Adipocyte (in vitro differentiated cells): ENCODE data around the gene ERBB4.

Experiments used
- DNase-seq: peaks from one replicate; pipeline ENCODE4 v3.0.0-alpha.2; 2015; ENCODE audit warnings: low read depth
- H3K27me3 ChIP-seq: replicated peaks from 2 replicates; pipeline ENCODE4 v1.7.0; 2013; ENCODE audit warnings: mild to moderate bottlenecking, low read length, moderate library complexity; ENCODE audit not compliant: control insufficient read depth, insufficient read depth
- H3K36me3 ChIP-seq: 2 replicates; pipeline ENCODE4 v1.7.0; 2013; ENCODE audit warnings: low read length, mild to moderate bottlenecking, moderate library complexity; ENCODE audit not compliant: control insufficient read depth, insufficient read depth, severe bottlenecking
- H3K4me1 ChIP-seq: 2 replicates; pipeline ENCODE4 v1.7.0; 2013; ENCODE audit warnings: mild to moderate bottlenecking, low read length, moderate library complexity; ENCODE audit not compliant: control insufficient read depth, insufficient read depth
- H3K4me3 ChIP-seq: 2 replicates; pipeline ENCODE4 v1.7.0; 2013; ENCODE audit warnings: mild to moderate bottlenecking, low read length, moderate library complexity
- H3K9ac ChIP-seq: 2 replicates; pipeline ENCODE4 v1.7.0; 2013; ENCODE audit warnings: mild to moderate bottlenecking, low read length, moderate library complexity
- H3K9me3 ChIP-seq: 2 replicates; pipeline ENCODE4 v1.7.0; 2013; ENCODE audit warnings: mild to moderate bottlenecking, low read length, moderate library complexity; ENCODE audit not compliant: control insufficient read depth

ERBB4 gene

GRCh38 chr2:211455216-211455841 lies 1083.3 kb downstream of the ERBB4 start:
- H3K27me3 ChIP-seq: no peaks in the 10 kb centered on the region
- H3K9ac ChIP-seq: no peak overlapping the region
- no peaks in the 10 kb centered on the region for H3K36me3 ChIP-seq
- H3K9me3 ChIP-seq: no peaks in the 10 kb centered on the region
- no peaks in the 10 kb centered on the region for H3K4me1 ChIP-seq
- peak; percentile 81 for DNase-seq
- H3K4me3 ChIP-seq: peak overlapping the region; percentile 7

GRCh38 chr2:211454679-211455078 lies 1083.9 kb downstream of the ERBB4 start:
- Histone ChIP-seq H3K4me1 (no peaks in the 10 kb centered on the region), H3K9me3 (no peaks in the 10 kb centered on the region), H3K4me3 (peak overlapping the region; percentile 7), H3K9ac (no peak overlapping the region), H3K36me3 (no peaks in the 10 kb centered on the region), H3K27me3 (no peaks in the 10 kb centered on the region)
- no peak for DNase-seq

- H3K9me3 ChIP-seq: no peaks in the 10 kb centered on the region
- H3K9ac ChIP-seq: no peak overlapping the region
- no peaks in the 10 kb centered on the region for H3K4me1 ChIP-seq
- no peaks in the 10 kb centered on the region for H3K36me3 ChIP-seq
- H3K4me3 ChIP-seq: no peak overlapping the region
- no peak for DNase-seq
- no peaks in the 10 kb centered on the region for H3K27me3 ChIP-seq
These were observed 1085.2 kb downstream of the ERBB4 start for GRCh38 chr2:211453311-211453887.

DNA sequence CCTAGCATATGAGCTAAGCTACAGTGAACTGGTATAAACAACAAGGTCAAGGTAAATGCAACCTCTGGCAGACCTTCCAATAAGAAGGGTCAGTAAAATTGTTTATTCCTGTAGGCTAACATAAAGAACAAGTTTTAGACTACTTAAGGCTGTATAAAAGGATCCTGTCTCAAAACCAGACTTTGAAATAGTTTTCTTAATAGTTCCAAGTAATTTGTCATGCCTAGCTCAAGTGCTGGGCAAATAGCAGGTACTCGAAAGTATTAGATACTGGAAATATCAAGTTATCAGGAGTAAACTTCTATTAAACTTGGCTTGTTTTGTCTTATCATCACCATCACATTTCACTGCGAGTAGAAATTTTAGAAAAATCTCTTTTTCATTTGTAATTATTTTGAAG lies 1087.0 kb downstream of the ERBB4 start:
- Histone ChIP-seq H3K36me3 (no peaks in the 10 kb centered on the region), H3K27me3 (no peaks in the 10 kb centered on the region), H3K4me1 (no peaks in the 10 kb centered on the region), H3K9ac (no peak overlapping the region), H3K9me3 (no peaks in the 10 kb centered on the region), H3K4me3 (no peak overlapping the region)
- no peak for DNase-seq

GRCh38 chr2:211449819-211450218 lies 1088.8 kb downstream of the ERBB4 start:
- Histone ChIP-seq H3K36me3 (no peaks in the 10 kb centered on the region), H3K4me1 (no peaks in the 10 kb centered on the region), H3K9me3 (no peaks in the 10 kb centered on the region), H3K9ac (no peak overlapping the region), H3K27me3 (no peaks in the 10 kb centered on the region), H3K4me3 (no peak overlapping the region)
- no peak for DNase-seq

DNA sequence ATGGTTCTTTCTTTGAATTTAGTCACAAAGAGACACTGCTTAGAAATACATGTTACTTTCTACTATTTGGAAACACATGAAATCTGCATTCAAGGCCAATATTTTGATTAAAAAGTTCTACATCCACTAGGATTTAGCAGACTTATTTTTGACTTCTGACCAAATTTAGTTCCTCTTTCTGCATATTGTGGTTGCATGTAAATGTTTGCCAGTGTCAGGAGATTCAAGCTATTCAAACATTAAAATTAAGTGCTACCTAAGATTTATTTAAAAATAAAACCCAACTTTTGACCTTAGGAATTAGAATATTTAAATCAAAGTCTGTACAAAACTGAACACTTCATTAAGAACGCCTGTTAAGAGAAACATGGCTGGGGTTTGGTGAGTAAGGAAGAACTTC lies 1091.1 kb downstream of the ERBB4 start:
- Histone ChIP-seq H3K9me3 (no peaks in the 10 kb centered on the region), H3K9ac (no peak overlapping the region), H3K4me1 (no peaks in the 10 kb centered on the region), H3K36me3 (no peaks in the 10 kb centered on the region), H3K4me3 (no peak overlapping the region), H3K27me3 (no peaks in the 10 kb centered on the region)
- DNase-seq: no peak

DNA sequence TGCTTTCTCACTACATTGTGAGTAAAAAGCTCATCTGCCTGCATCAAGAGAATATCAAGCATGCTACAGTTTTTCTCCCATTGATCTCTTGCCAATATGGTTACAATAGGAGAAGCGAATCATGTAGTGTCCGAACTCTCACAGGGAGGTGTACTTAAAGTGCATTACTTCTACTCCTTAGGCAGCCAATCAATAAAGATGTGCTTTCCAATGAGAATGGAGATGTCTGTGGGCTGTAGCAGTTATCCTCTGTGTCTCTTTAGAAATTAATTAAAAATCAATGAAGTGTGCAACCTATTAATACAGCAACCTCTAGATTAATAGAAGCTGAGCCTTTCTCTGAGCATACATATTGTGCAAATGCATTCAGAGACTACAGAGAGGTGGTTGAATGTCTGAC lies 1098.5 kb downstream of the ERBB4 start:
- H3K9me3 ChIP-seq: no peaks in the 10 kb centered on the region
- H3K27me3 ChIP-seq: peaks cover 4% of the 10 kb centered on the region
- H3K9ac ChIP-seq: no peak overlapping the region
- DNase-seq: no peak
- H3K4me3 ChIP-seq: no peak overlapping the region
- H3K4me1 ChIP-seq: peaks cover 4% of the 10 kb centered on the region
- H3K36me3 ChIP-seq: no peaks in the 10 kb centered on the region

DNA sequence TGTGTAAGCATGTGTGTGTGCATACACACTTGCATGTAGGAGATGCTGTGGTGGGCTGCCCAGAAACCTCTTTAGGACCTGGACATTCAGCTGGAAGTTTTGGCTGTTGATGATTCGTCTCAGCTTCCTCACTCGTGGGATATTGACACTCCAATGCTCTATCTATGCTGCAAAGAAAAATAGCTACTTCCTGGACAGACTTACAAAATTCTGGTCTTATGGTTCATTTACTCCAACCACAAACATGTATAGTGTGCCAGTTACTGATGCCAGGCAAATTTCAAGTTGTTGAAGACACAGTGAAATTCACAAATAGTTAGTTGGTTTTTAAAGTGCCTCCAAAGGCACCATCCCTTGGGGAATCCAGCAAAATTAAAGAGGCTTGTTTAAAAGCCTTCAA lies 1099.6 kb downstream of the ERBB4 start:
- H3K27me3 ChIP-seq: peaks cover 4% of the 10 kb centered on the region
- peaks cover 6% of the 10 kb centered on the region for H3K4me1 ChIP-seq
- H3K36me3 ChIP-seq: no peaks in the 10 kb centered on the region
- H3K9me3 ChIP-seq: no peaks in the 10 kb centered on the region
- H3K4me3 ChIP-seq: no peak overlapping the region
- DNase-seq: peak; percentile 19
- H3K9ac ChIP-seq: no peak overlapping the region

- H3K27me3 ChIP-seq: peaks cover 4% of the 10 kb centered on the region
- H3K9me3 ChIP-seq: no peaks in the 10 kb centered on the region
- no peak overlapping the region for H3K4me3 ChIP-seq
- H3K4me1 ChIP-seq: peaks cover 6% of the 10 kb centered on the region
- H3K36me3 ChIP-seq: no peaks in the 10 kb centered on the region
- no peak overlapping the region for H3K9ac ChIP-seq
- DNase-seq: no peak
These were observed 1101.2 kb downstream of the ERBB4 start for GRCh38 chr2:211437396-211437795.

DNA sequence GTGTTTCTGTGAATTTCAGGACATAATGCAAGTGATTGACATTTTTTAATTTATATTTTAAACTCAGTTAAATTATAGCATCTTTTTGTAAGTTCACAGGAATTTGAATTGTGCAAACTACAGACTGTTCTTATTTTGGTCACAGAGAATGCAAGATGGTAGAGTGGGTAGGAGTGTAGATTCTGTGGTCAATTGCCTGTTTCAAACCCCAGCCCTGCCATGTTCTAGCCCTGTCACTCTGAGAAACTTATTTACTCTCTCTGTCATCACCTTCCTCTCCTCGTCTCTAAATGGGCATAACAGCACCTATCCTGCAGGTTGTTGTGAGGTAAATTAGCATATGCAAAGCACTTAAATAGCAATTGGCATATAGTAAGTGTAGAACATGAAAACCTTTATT lies 1102.4 kb downstream of the ERBB4 start:
- H3K4me3 ChIP-seq: no peak overlapping the region
- H3K36me3 ChIP-seq: no peaks in the 10 kb centered on the region
- H3K9me3 ChIP-seq: no peaks in the 10 kb centered on the region
- peaks cover 6% of the 10 kb centered on the region for H3K4me1 ChIP-seq
- H3K9ac ChIP-seq: no peak overlapping the region
- DNase-seq: no peak
- peaks cover 4% of the 10 kb centered on the region for H3K27me3 ChIP-seq

DNA sequence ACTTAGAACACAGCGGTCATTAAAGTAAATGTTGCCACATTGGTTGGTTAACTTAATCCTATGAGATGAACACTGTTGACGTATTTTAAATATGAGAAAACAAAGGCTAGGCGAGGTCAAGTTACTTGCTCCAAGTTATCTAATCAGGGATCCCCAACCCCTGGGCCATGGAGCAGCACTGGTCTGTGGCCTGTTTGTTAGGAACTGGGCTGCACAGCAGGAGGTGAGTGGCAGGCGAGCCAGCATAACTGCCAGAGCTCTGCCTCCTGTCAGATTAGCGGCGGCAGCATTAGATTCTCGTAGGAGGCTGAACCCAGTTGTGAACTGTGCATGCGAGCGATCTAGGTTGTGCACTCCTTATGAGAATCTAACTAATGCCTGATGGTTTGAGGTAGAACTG lies 1103.3 kb downstream of the ERBB4 start:
- Histone ChIP-seq H3K9me3 (no peaks in the 10 kb centered on the region), H3K36me3 (no peaks in the 10 kb centered on the region), H3K9ac (no peak overlapping the region), H3K4me1 (peaks cover 6% of the 10 kb centered on the region), H3K4me3 (no peak overlapping the region), H3K27me3 (peaks cover 2% of the 10 kb centered on the region)
- DNase-seq: no peak

- Histone ChIP-seq H3K27me3 (no peaks in the 10 kb centered on the region), H3K36me3 (no peaks in the 10 kb centered on the region), H3K9me3 (no peaks in the 10 kb centered on the region), H3K9ac (no peak overlapping the region), H3K4me1 (peaks cover 6% of the 10 kb centered on the region), H3K4me3 (no peak overlapping the region)
- DNase-seq: peak; percentile 4
These were observed 1103.8 kb downstream of the ERBB4 start for GRCh38 chr2:211434773-211435172.
